HepG2 (cell line): Measurements from ENCODE around the gene TP63. TPM values are rescaled to one million over a fixed set of nuclear protein-coding genes. Genes with fewer than 3 reads are reported as not detected.

Experiments
- ATAC-seq: fragments of 200-7000 bp; cut with Tn5 transposase; 3 replicates; pipeline ENCODE4 v1.9.1; 2020; ENCODE audit warnings: mild to moderate bottlenecking, moderate library complexity
- BruUV-seq: library from RNA; stranded (reverse); fragments of 400-500 nt; replicated peaks from 2 replicates; lab custom pipeline; 2021; lab: Mats Ljungman, UMichigan
- CTCF ChIA-PET: fragments of 300-600 bp; formaldehyde crosslinking; extraction: SDS; loops from one replicate; lab custom pipeline; 2021; ENCODE audit warnings: low total read pairs, inconsistent platforms, low intra/inter-chr PET ratio; lab: Yijun Ruan, JAX
- POLR2A ChIA-PET: fragments of 350-600 bp; sonication (Branson Sonifier 250); formaldehyde crosslinking; loops from one replicate; lab custom pipeline; 2020; ENCODE audit warnings: antibody characterized with exemption, inconsistent platforms; lab: Yijun Ruan, JAX
- DNase-seq: peaks from one replicate; pipeline ENCODE4 v3.0.0-alpha.2; 2015; ENCODE audit warnings: low spot score
- FAIRE-seq: peaks from 3 replicates; lab custom pipeline; 2011; peaks lifted over from hg19 to GRCh38; lab: Jason Lieb, UNC
- H2AFZ ChIP-seq: one replicate; pipeline ENCODE4 v1.6.1; 2011; ENCODE audit warnings: low read length, inconsistent platforms
- H3K27ac ChIP-seq: fragments of 300-600 bp; 3 replicates; pipeline ENCODE4 v1.8.0; 2011; ENCODE audit warnings: mixed run types, mild to moderate bottlenecking, mixed read lengths, low read length, inconsistent platforms; ENCODE audit not compliant: insufficient read depth; ENCODE audit errors: extremely low read length
- H3K27me3 ChIP-seq, 2 experiments: fragments of 200-600 bp in 1 of 2; 2 replicates in 1 of 2; 3 replicates in 1 of 2; pipeline versions ENCODE4 v1.6.0 to v1.8.0; 2011; ENCODE audit warnings: low read length in 2 of 2, mild to moderate bottlenecking in 2 of 2, moderate library complexity in 2 of 2, inconsistent platforms in 1 of 2; ENCODE audit not compliant: insufficient read depth in 2 of 2, control insufficient read depth in 1 of 2
- H3K36me3 ChIP-seq, 2 experiments: fragments of 200-600 bp in 1 of 2; replicated peaks in 1 of 2; 2 replicates in 1 of 2; 3 replicates in 1 of 2; pipeline versions ENCODE4 v1.5.1 to v1.8.0; 2011; ENCODE audit warnings: low read length in 2 of 2, inconsistent platforms in 1 of 2; ENCODE audit not compliant: insufficient read depth in 2 of 2, control insufficient read depth in 1 of 2
- H3K4me1 ChIP-seq: 2 replicates; pipeline ENCODE4 v1.5.1; 2012; ENCODE audit warnings: low read length, inconsistent platforms; ENCODE audit not compliant: insufficient read depth
- H3K4me2 ChIP-seq: 2 replicates; pipeline ENCODE4 v1.6.0; 2011; ENCODE audit warnings: low read depth, low read length, inconsistent platforms
- H3K4me3 ChIP-seq, 3 experiments: fragments of 200-600 bp in 1 of 3; sonication (generic), shearing (Covaris generic) in 1 of 3; replicated peaks in 1 of 3; 2 replicates each; pipeline ENCODE4 v1.5.1; 2011 to 2016; ENCODE audit warnings: low read length in 3 of 3, inconsistent platforms in 2 of 3, low read depth in 2 of 3, mild to moderate bottlenecking in 2 of 3, control low read depth in 1 of 3, mixed read lengths in 1 of 3; ENCODE audit not compliant: insufficient read depth in 1 of 3
- H3K79me2 ChIP-seq: one replicate; pipeline ENCODE4 v1.6.1; 2011; ENCODE audit warnings: low read length, inconsistent platforms; ENCODE audit not compliant: insufficient read depth
- H3K9ac ChIP-seq: 2 replicates; pipeline ENCODE4 v1.6.0; 2011; ENCODE audit warnings: mild to moderate bottlenecking, low read depth, low read length, inconsistent platforms; ENCODE audit not compliant: insufficient read depth
- H3K9me3 ChIP-seq: 2 replicates; pipeline ENCODE4 v1.5.1; 2012; ENCODE audit warnings: mild to moderate bottlenecking, low read length
- H4K20me1 ChIP-seq: 2 replicates; pipeline ENCODE4 v1.6.0; 2011; ENCODE audit warnings: inconsistent platforms, mild to moderate bottlenecking, low read length, moderate library complexity; ENCODE audit not compliant: insufficient read depth
- CREB3 ChIP-seq: sonication (generic); formaldehyde crosslinking; IDR thresholded peaks from 2 replicates; pipeline ENCODE4 v1.5.0; 2020; ENCODE audit warnings: missing genetic modification reagents
- HMG20A ChIP-seq: IDR thresholded peaks from 2 replicates; pipeline ENCODE4 v1.6.1; 2016; ENCODE audit warnings: borderline replicate concordance
- JARID2 ChIP-seq: sonication (generic); formaldehyde crosslinking; IDR thresholded peaks from 2 replicates; pipeline ENCODE4 v1.8.1; 2023; ENCODE audit warnings: missing genetic modification reagents, inconsistent platforms; ENCODE audit not compliant: insufficient replicate concordance
- NR3C1 ChIP-seq: sonication (generic); formaldehyde crosslinking; IDR thresholded peaks from 2 replicates; pipeline ENCODE4 v1.4.0; 2020; ENCODE audit warnings: missing genetic modification reagents
- PITX1 ChIP-seq: sonication (generic); formaldehyde crosslinking; IDR thresholded peaks from 2 replicates; pipeline ENCODE4 v1.5.1; 2020; ENCODE audit warnings: mild to moderate bottlenecking, missing genetic modification reagents
- SIN3A ChIP-seq: IDR thresholded peaks from 2 replicates; pipeline ENCODE4 v1.6.1; 2011; ENCODE audit warnings: low read depth, mild to moderate bottlenecking, control low read depth, low read length, borderline replicate concordance
- ZBTB25 ChIP-seq: IDR thresholded peaks from 2 replicates; pipeline ENCODE4 v1.6.1; 2018; ENCODE audit warnings: missing genetic modification reagents
- ZNF251 ChIP-seq: sonication (generic); formaldehyde crosslinking; IDR thresholded peaks from 2 replicates; pipeline ENCODE4 v1.9.0; 2021; ENCODE audit warnings: mild to moderate bottlenecking, missing genetic modification reagents
- WGBS: methylation state at CpG from one replicate; pipeline ENCODE4 v1.1.6; 2017; ENCODE audit warnings: low lambda C conversion rate; 5-methylcytosine and 5-hydroxymethylcytosine counted together
- in situ Hi-C: cut with HindIII; loops from 2 replicates; pipeline ENCODE4 v1.10.0; 2017; ENCODE audit warnings: low pct_unique_long_range_greater_than_20kb; ENCODE audit not compliant: extremely low pct_ligation_motif_present
- intact Hi-C: fragments of 100-400 bp; cut with micrococcal nuclease; formaldehyde crosslinking; loops from one replicate; pipeline ENCODE4 v1.10.0; 2022; ENCODE audit not compliant: unreplicated experiment
- polyA plus RNA-seq, 8 experiments: library from polyadenylated mRNA; depleted of rRNA in 3 of 8; stranded (reverse) in 7 of 8; unstranded in 1 of 8; fragments of >200 nt; fragmentation: Illumina TruSeq in 4 of 8; extraction: Trizol in 4 of 8; gene quantifications; 2 replicates each; pipeline versions ENCODE4 v1.2.1 to v1.2.3, GENCODE V29; 2011 to 2016; ENCODE audit warnings: low read depth in 4 of 8, missing spikeins in 1 of 8, mixed read lengths in 1 of 8; ENCODE audit not compliant: insufficient read depth in 1 of 8
- total RNA-seq, 5 experiments: library from RNA; depleted of rRNA; stranded (reverse); fragments of >200 nt; fragmentation: Illumina TruSeq; extraction: Trizol; gene quantifications; 2 replicates each; pipeline ENCODE4 v1.2.3, GENCODE V29; 2016; ENCODE audit warnings: low read depth in 1 of 5

The TP63 gene
- total and polyA plus RNA-seq, 2 of the 13 experiments (the other 11 are each of a cell fraction or from before 2014, with no cell fraction given), result not detected

GRCh38 chr3:189632242-189632641 lies 1.1 kb downstream of the TP63 start (continued):
- TF ChIP-seq CREB3 (no peak), SIN3A (no peak), HMG20A (no peak), NR3C1 (CRISPR knock-in tag) (no peak), ZBTB25 (CRISPR knock-in tag) (no peak)

- H3K79me2 ChIP-seq, result no peaks in the 10 kb centered on the region
- H3K4me1 ChIP-seq, result no peaks in the 10 kb centered on the region
- 28% methylated on average over 3 of the region's 3 CpGs for WGBS
- no peak overlapping the region for H3K9ac ChIP-seq
- H2AFZ ChIP-seq, result no peak overlapping the region
- TF ChIP-seq PITX1 (CRISPR knock-in tag), result no peak
- no peak for TF ChIP-seq ZNF251
- no peak for TF ChIP-seq JARID2 (CRISPR knock-in tag)
- CTCF ChIA-PET, result no interaction called here
- H3K4me2 ChIP-seq, result no peak overlapping the region
- intact Hi-C loops, result no loop called here
- POLR2A ChIA-PET, result no interaction called here
- H3K9me3 ChIP-seq, result no peaks in the 10 kb centered on the region
- H4K20me1 ChIP-seq, result no peaks in the 10 kb centered on the region
- DNase-seq, result no peak
- no TSS peak for BruUV-seq
- in situ Hi-C loops, result no loop called here
- H3K4me3 ChIP-seq, result no peak overlapping the region
- no peak for FAIRE-seq
- no peak overlapping the region for H3K27ac ChIP-seq
- H3K36me3 ChIP-seq, result no peaks in the 10 kb centered on the region
- ATAC-seq, result no peak
- H3K27me3 ChIP-seq, result no peaks in the 10 kb centered on the region
Observed at GRCh38 chr3:189635339-189635738, 4.2 kb downstream of the TP63 start.
